ENCODE results near the gene FBXO42. TPM values are rescaled to one million over a fixed set of nuclear protein-coding genes. Genes with fewer than 3 reads are reported as not detected.
"Not testable (repeated sequence)": the region's sequence is repeated elsewhere in the genome, so short reads cannot be mapped to it uniquely, and the experiment has no call there.

The FBXO42 gene
- total RNA-seq, 4 donors from 2014 or later = 24.3 to 41.9 (median 31.9) TPM

GRCh38 chr1:16266411-16267118, 85.7 kb downstream of the FBXO42 start:
- H3K27me3 ChIP-seq = no peaks in the 10 kb centered on the region
- no peaks in the 10 kb centered on the region for H3K9me3 ChIP-seq
- H3K27ac ChIP-seq = no peak overlapping the region
- WGBS, 2 donors = 90 to 94% methylated on average over 4 of the region's 4 CpGs
- H3K4me1 ChIP-seq = peaks cover 9 to 23% of the 10 kb centered on the region in 2 donors
- no peak overlapping the region for H3K4me3 ChIP-seq (replicated peaks in 1 of 3)
- TF ChIP-seq POLR2A (IDR thresholded peaks at IDR 0.05) (no peak), CTCF (IDR thresholded peaks at IDR 0.05) (no peak)
- no peak for DNase-seq
- intact Hi-C loops (cut with DNase I) = no loop called here
- no peaks in the 10 kb centered on the region for H3K36me3 ChIP-seq

- intact Hi-C loops (cut with DNase I) = no loop called here
- Histone ChIP-seq H3K27ac (no peak overlapping the region), H3K36me3 (no peaks in the 10 kb centered on the region), H3K4me1 (peaks cover 4 to 7% of the 10 kb centered on the region in 2 donors), H3K9me3 (no peaks in the 10 kb centered on the region), H3K4me3 (replicated peaks in 1 of 3) (no peak overlapping the region), H3K27me3 (no peaks in the 10 kb centered on the region)
- 93 to 100% methylated on average over 1 of the region's 1 CpG for WGBS, 2 donors
- TF ChIP-seq CTCF (IDR thresholded peaks at IDR 0.05) (no peak), POLR2A (IDR thresholded peaks at IDR 0.05) (no peak)
- DNase-seq = no peak
Measured at GRCh38 chr1:16262067-16262466, 90.2 kb downstream of the FBXO42 start.

GRCh38 chr1:16260814-16261213, 91.5 kb downstream of the FBXO42 start:
- no peak overlapping the region for H3K4me3 ChIP-seq (replicated peaks in 1 of 3)
- no peak overlapping the region for H3K27ac ChIP-seq
- intact Hi-C loops (cut with DNase I) = no loop called here
- no peak for TF ChIP-seq POLR2A (IDR thresholded peaks at IDR 0.05)
- no peak for TF ChIP-seq CTCF (IDR thresholded peaks at IDR 0.05)
- 91 to 94% methylated on average over 1 of the region's 1 CpG for WGBS, 2 donors
- no peak for DNase-seq
- H3K36me3 ChIP-seq = peaks cover 2 to 3% of the 10 kb centered on the region in 2 donors
- H3K9me3 ChIP-seq = no peaks in the 10 kb centered on the region
- no peaks in the 10 kb centered on the region for H3K27me3 ChIP-seq
- peaks cover 0 to 3% of the 10 kb centered on the region in 2 donors for H3K4me1 ChIP-seq

- WGBS, 2 donors = 97% methylated on average over 9 of the region's 9 CpGs
- H3K4me3 ChIP-seq (replicated peaks in 1 of 3) = no peak overlapping the region
- TF ChIP-seq POLR2A (IDR thresholded peaks at IDR 0.05) (no peak), CTCF (IDR thresholded peaks at IDR 0.05) (no peak)
- intact Hi-C loops (cut with DNase I) = no loop called here
- H3K36me3 ChIP-seq = peaks cover 6 to 12% of the 10 kb centered on the region in 2 donors
- no peaks in the 10 kb centered on the region for H3K9me3 ChIP-seq
- H3K27ac ChIP-seq = no peak overlapping the region
- no peaks in the 10 kb centered on the region for H3K4me1 ChIP-seq
- no peaks in the 10 kb centered on the region for H3K27me3 ChIP-seq
- DNase-seq = no peak
Measured at GRCh38 chr1:16258591-16259135, 93.6 kb downstream of the FBXO42 start.

- Histone ChIP-seq H3K4me3 (replicated peaks in 1 of 3) (no peak overlapping the region), H3K9me3 (no peaks in the 10 kb centered on the region), H3K27me3 (no peaks in the 10 kb centered on the region), H3K36me3 (peaks cover 6 to 12% of the 10 kb centered on the region in 2 donors), H3K4me1 (no peaks in the 10 kb centered on the region), H3K27ac (no peak overlapping the region)
- TF ChIP-seq CTCF (IDR thresholded peaks at IDR 0.05) (no peak), POLR2A (IDR thresholded peaks at IDR 0.05) (no peak)
- no peak for DNase-seq
- 93% methylated on average over 3 of the region's 3 CpGs for WGBS, 2 donors
- intact Hi-C loops (cut with DNase I) = no loop called here
Measured at GRCh38 chr1:16257968-16258367, 94.3 kb downstream of the FBXO42 start.

GRCh38 chr1:16257556-16257955, 94.7 kb downstream of the FBXO42 start:
- DNase-seq; intact Hi-C loops (cut with DNase I); H3K4me1 ChIP-seq; H3K9me3 ChIP-seq; H3K4me3 ChIP-seq (replicated peaks in 1 of 3); H3K27ac ChIP-seq; H3K27me3 ChIP-seq: not testable (repeated sequence)
- 90 to 91% methylated on average over 3 of the region's 3 CpGs for WGBS, 2 donors
- peaks cover 6 to 12% of the 10 kb centered on the region in 2 donors for H3K36me3 ChIP-seq
